Stimulated activated CD8-positive, alpha-beta memory T cell treated with anti-CD3 and anti-CD28 coated beads, Interleukin-7, amount 100 ng/mL, for 1 hour (primary cell): ENCODE data around the gene TXNRD3.
"Not testable (repeated sequence)": the region's sequence is repeated elsewhere in the genome, so short reads cannot be mapped to it uniquely, and the experiment has no call there.

Experiments
- DNase-seq, 2 donors: peaks; one replicate each; pipeline ENCODE4 v3.0.0-alpha.2; 2020; ENCODE audit warnings: low read depth in 2 of 2

Gene TXNRD3

DNA sequence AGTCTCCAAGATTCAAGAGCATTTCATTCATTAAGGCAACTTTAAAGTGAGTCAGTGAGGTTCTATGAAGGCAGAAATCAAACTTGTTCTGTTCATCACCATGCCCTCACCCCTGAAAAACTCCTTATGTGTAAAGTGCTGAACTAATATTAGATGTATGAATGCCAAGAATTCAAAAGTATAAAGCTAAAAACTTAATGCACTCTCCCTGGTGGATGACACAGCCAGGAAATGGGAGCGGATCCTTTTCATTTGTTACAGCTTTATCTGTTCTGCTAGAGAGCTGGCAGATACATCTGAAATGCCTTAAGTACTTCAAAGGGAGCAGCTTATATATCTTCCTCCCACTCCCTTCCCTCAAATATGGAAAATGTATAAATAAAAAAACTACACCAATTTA, 8.2 kb downstream of the TXNRD3 start:
- DNase-seq, result no peak

DNA sequence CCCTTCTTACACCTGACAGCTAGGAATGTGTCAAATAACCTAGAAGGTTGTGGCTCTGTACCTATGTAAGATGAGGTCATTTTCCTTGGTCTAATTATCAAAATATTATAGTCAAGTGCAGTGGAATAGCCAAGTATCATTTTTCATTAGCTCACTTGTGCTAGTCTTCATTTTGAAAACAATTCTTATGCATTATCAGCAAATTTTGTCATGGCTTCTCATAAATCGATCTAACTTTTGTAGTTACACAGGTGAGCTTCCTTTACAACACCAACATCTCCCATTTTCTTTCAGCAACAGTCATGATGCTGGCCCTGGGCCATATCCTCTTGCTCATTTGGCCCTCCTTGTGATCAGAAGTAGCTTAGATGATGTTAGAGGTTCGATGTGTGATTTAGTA, 10.3 kb downstream of the TXNRD3 start:
- no peak for DNase-seq

DNA sequence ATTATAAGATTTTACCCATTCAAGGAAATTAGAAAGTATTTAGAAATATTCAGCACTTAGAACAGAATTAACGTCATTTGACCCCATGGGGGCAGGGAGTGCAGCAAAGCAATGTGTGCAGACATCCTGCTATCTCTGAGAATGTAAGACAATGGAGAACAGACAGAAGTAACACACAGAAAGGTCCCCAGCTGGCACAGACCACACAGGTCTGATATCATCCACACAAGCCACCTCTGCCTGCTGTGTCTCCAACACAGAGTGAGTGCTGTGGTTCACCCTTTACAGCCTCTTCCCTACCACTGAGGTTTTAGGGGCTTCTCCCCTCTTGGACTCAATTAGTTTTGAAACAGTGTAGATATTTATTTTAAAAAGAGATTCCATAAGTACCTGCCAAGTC, 16.1 kb downstream of the TXNRD3 start:
- DNase-seq, result no peak

DNA sequence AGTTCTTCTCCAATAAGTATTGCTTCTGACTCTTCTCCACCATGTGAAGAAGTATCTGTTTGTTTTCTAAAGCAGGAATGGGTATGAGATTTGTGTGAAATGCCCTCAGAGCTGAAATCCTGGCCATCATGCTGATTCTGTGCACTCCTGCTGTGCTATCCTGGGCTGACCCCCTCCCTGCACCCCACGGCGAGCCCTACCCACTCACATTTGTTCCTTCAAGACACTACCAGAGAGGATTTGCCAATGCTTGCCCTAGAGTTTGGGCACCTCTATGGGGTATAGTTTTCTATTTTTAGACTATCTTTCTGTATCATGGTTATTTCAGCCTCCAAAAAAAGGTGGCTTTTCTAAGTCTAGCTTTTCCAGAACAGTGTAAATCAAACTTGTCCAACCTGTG, 18.5 kb downstream of the TXNRD3 start:
- no peak for DNase-seq

DNA sequence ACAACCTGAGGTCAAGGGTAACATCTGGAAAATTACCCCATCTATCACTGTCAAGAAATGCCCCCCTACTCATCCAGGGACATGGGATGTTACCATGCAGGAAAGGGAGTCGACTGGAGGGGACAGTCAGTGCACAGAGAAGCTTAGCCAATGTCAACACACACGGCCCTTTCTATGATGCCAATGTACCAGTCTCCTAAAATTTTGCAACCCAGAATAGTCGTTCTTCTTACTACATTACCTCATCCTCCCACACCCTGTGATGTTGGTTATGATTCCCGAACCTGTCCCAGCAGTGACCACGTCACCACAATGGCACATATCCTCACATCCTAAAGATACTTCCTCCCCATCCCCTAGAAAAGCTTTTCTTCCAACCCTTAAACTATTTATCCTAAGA, 20.1 kb downstream of the TXNRD3 start:
- DNase-seq, result no peak

DNA sequence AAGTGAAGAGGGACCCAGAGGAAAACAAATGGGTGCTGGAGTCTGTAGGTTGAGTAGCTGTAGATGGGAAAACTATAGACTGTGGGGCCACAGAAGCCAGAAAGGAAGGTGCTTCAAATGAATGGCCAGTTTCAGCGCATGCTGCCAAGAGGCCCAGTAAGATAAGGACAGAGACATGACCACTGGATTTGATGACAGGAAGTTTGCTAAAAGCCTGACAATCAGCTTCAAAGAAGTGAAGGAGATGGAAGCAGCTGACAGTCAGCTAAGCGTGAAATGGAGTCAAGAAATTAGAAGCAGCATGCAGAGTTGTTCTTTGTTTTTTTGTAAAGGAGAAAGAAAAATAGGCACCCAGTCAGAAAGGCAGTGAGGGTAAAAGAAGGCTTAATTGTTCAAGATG, 24.9 kb downstream of the TXNRD3 start:
- no peak for DNase-seq

DNA sequence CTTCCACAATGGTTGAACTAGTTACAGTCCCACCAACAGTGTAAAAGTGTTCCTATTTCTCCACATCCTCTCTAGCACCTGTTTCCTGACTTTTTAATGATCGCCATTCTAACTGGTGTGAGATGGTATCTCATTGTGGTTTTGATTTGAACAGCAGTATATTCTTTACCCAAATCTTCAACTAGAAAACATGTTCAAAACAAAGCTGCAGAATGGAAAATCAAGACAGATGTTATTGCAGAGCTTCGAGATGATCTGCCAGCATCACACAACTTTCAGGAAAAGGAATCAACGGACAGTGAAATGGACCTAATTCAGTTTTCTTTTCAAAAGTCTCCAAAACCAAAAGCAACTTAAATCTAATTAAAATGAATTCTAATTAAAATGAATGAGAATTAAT, 29.2 kb downstream of the TXNRD3 start:
- DNase-seq, result not testable (repeated sequence)

DNA sequence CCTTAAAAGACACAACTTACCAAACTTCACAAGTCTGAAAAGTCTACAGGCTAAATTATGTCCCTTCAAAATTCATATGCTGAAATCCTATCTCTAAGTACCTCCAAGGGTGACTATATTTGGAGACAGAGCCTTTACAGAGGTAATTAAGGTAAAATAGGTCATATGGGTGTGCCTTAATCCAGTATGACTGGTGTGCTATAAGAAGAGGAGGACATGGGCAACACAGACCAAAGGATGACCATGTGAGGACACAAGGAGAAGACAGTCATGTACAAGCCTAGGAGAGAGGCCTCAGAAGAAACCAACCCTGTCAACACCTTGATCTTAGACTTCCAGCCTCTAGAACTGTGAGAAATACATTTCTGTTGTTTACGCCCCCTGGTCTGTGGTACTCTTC, 32.2 kb downstream of the TXNRD3 start:
- DNase-seq, result no peak

DNA sequence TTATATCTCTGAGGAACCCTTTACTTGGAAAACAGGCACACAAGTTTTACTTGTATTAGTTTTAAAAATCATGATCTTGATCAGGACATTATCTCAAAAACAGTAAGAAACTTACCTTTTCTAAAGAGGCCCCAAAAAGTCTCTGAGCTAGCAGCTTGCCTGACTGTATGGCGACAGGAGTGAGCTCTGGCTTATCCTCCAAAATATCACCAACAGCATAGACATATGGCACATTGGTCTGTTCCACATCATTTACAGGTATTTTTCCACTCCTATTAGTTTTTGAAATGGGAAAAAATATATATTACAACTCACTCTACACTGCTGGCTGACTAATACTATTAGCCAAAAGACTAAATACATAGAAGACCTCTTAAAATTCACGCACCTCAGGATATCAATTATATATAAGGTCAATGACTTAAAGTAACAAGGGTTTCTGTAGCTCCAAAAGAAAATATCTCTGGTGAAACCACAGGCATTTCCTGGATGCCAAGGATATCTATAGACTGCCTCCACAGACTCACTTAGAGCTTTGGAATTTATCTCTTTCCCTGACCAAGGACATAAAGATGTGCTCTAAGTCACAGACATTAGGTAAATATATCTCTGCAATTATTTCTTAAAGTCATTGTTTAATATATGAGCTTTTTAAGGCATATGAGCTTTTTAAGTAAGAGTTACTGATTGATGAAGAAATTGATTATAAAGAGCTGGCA, 33.1 kb downstream of the TXNRD3 start:
- DNase-seq, result no peak

DNA sequence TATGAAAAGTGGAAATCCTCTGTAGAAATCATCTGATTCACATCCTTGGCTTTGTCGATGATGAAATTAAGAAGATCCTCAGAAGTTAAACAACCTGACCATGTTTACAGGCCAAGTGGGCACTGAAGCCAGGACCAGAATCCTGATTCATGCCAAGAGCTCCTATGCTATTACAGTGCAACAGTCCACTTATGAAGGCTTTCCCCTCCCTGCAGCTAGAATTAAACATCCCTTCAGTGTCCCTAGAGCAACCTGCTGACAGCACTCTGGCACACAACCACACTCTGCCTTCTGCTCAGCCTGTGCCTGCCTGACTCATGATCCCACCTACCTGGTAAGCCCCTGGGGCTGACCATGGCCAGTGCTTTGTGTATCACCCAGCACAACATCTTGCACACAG, 33.8 kb downstream of the TXNRD3 start:
- no peak for DNase-seq

DNA sequence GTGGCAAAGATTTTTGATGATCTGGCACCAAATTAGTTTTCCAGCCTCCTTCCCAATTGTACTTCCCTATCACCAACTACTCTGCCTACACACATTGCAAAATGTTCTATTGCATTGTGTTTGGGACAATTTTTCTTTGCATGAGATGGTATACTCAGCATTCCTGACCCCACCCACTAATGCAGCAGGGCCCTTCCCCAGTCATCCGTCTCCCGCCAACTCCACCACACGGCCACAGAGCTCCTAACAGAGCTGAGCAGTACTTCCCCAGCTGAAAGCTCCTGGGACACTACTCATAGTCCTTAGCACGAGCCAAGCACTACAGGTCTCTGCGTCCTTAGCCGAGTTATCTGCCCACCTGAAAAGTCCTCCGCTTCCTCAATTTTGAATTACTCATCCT, 34.2 kb downstream of the TXNRD3 start:
- no peak for DNase-seq

DNA sequence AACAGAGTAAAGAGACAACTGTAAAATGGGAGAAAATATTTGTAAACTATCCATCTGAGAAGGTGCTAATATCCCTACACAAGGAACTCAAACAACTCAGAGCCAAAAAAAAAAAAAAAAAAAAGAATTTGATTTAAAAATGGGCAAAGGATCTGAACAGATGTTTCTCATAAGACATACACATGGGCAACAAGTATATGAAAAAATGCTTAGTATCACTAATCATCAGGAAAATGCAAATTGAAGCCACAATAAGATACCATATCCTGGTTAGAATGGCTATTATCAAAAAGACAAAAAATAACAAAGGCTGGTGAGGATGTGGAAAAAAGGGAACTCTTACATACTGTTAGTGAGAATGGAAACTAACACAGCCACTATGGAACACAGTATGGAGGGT, 36.2 kb downstream of the TXNRD3 start:
- DNase-seq, result no peak

DNA sequence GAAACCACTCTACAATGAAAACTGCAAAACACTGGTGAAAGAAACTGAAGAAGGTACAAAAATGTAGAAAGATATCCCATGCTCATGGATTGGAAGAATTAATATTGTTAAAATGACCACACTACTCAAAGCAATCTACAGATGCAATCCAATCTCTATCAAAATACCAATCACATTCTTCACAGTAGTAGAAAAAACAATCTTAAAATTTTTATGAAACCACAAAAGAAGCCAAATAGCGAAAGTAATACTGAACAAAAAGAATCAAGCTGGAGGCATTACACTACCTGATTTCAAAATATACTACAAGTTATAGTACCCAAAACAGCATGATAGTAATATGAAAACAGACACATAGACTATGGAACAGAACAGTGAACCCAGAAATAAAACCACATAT, 36.9 kb downstream of the TXNRD3 start:
- DNase-seq, result no peak

DNA sequence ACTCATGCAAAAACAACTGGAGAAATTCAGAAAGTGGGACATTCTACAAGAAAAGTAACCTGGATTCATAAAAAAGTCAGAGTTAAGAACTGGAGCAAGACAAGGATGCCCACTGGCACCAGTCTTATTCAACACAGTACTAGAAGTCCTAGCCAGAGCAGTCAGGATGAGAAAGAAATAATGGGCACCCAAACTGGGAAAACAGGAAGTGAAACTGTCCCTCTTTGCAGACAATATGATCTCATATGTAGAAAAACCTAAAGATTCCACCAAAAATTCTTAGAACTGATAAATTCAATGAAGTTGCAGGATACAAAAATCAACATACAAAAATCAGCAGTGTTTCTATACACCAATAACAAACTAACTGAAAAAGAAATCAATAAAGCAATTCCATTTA, 37.4 kb downstream of the TXNRD3 start:
- no peak for DNase-seq

DNA sequence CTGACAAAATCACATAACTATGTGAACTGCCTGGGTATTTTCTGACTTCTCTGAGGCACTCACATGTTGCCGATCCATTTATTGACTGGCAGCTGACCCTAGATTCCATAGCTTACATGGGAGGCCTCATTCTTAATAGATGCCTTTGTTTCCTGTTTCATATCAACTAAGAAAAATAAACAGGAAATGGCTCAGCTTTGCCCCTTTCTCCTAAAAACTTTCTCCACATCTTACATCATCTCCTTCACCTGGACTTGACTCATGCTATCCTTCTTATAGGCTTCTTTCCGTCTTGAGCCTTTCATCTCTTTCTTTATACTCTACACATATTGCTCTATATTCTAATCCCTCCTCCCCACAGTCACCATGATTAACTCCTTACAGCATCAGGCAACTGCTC, 38.0 kb downstream of the TXNRD3 start:
- DNase-seq, result no peak

DNA sequence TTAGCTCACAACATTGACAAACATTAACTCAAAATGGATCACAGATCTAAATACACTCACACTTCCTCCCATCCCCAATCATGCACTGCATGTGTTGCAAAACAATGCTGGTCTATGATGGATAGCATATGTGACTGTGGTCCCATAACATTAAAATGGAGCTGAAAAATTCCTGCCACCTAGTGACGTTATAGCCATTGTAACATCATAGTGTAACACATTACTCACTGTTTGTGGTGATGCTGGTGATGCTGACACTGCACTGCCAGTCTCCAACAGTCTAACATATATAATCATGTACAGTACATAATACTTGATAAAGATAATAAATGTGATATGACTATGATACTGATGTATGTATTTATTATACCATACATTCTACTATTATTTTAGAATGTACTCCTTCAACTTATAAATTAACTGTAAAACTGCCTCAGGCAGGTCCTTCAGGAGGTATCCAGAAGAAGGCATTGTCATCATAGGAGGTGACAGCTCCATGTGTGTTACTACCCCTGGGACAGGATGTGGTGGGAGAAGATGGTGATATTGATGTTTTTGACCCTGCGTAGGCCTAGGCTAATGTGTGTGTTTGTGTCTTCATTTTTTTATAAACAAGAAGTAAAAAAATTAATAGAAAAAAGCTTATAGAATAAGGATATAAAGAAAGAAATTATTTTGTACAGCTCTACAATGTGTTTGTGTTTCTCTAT, 41.3 kb downstream of the TXNRD3 start:
- no peak for DNase-seq

DNA sequence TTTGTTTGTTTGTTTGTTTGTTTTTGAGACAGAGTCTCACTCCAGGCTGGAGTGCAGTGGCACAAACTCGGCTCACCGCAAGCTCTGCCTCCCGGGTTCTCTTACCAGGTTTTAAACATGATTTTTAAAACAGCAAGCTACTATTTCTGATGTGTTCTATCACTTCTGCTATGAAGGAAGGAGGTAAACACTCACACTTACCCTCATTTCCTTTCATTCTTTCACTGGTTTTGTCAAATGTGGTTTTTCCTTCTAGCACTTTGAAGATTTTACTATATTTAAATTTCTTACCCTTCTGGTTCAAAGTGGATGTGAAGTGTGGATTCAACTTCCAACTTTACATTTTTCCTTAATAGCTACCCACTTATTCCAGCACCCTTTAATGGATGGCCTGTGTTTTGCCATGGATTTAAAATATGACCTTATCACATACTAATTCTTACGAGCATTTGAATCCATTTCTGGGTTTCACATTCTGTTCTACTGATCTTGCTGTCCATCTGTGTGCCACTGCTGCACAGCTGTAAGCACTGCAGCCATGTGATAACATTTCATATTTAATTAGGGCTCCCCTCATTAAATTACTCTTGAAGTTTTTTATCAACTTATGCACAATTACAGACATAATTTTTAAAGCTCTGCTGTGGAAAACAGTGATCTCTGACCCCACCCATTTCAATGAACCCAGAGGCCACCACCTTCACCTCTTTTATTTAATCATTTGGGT, 42.3 kb downstream of the TXNRD3 start:
- DNase-seq, result no peak

DNA sequence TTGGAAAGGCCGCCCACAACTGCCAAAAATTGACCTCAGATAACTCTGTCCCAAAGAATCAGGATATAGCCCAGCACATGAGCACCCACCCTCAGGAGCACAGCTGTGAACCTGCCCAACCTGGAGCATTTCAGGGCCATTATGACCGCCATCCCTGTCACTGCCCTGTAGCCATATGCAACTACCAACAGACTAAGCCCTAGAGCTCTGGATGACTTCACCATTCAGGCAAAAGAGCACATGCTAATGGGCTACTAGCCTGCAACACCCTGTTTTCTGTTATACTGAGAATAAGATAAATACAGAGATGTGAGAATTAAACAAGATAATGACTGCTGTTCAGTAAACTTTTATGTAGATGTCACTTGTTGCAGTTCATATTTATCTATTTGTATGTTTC, 45.0 kb downstream of the TXNRD3 start:
- no peak for DNase-seq

DNA sequence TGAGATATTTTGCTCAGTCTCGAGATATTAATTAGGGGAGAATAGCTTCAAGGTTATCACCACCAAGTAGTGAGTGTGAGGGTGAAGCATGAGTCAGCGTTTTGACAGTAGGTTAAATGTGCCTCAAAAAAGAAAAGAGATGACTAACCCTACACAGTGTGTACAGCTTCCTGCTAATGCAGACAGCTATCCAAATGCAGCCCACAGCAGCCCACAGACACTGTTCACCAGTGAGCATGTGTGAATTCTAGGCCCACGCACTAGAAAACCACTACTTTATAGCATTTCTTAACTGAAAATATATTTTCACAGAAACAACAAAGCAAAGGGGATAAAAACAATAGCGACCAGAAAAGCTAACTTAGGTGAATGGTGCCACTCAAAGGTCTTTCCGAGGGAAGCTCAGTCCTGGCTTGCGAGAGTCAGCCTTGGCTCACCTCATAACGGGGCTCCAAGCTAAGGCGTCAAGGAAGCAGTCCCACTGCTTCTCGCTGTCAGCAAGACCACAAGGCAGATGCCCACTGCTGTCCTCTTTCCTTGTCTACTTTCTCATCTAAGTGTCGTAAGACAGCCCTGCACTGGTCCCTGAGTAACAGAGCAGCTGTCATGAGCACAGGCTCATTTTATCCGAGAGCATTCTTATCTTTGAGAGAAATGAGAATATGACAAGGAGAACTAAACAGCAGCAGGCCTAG, 47.6 kb downstream of the TXNRD3 start:
- no peak for DNase-seq

DNA sequence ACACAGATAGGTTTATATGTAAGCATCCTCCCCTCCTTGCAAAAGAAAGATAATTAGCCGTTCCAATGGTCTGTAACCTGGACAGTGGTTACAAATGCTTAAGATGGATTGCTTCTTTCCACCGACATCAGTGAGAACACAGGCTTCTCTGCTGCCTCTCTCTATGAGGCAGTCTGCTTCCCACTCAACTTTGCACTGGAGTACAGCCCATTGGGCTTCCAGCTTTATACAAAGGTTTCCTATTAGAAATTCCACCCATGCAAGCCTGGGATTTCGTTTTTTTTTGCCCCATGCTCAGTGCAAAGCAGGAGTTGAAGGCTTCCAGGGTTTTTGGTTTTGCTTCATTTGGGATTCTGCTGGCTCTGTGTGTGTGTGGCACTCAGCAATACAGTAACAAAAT, 48.9 kb downstream of the TXNRD3 start:
- no peak for DNase-seq

DNA sequence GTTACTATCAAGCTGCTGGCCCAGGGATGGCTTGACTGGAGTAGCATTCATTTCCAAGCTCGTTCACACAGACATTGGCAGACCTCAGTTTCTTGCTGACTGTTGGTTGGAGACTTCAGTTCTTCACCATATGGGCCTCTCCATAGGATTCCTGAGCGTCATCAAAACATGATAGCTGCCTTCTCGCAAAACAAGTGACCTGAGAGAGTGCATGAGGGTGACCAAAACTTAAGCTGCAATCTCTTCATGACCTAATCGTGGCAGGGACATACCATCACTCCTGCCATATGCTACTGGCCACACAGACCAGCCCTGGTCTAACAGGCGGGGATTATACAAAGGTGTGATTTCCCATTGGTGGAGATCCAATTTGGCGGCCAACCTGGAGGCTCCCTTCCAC, 50.2 kb downstream of the TXNRD3 start:
- no peak for DNase-seq

DNA sequence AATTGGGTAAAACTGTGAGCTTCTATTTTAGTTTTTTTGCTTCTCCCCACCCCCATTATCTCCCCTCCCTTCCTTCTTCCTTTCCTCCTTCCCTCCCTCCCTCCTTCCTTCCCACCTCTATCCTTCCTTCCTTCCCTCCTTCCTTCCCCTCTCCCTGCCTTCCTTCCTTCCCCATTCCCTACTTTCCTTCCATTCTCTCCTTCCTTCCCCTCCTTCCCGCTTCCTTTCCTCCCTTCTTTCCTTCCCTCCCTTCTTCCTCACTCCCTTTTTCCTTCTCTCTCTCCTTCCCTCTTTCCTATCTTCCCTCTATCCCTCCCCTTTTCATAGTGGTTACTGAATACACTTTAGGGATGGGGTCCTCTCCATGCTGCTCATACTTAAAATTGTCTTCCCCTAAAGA, 55.8 kb downstream of the TXNRD3 start:
- no peak for DNase-seq
